MM.1S (cell line): ENCODE measurements around the gene ARMC9.

Source experiments
- CTCF ChIP-seq: fragments of 300-600 bp; sonication (generic); IDR thresholded peaks from 2 replicates; pipeline ENCODE4 v1.5.1; 2016; ENCODE audit warnings: antibody characterized with exemption, low read length, mixed read lengths
- EZH2phosphoT487 ChIP-seq: fragments of 300-600 bp; sonication (generic); IDR thresholded peaks from 2 replicates; pipeline ENCODE4 v1.6.1; 2018; ENCODE audit warnings: antibody characterized with exemption, low read length

- TF ChIP-seq EZH2phosphoT487 (no peak), CTCF (no peak)
Observed at GRCh38 chr2:231200805-231201474, 2.5 kb downstream of the ARMC9 start.
